Kasumi-1 (cell line): ENCODE measurements around the gene ITGB4.

ENCODE experiments used
- DNase-seq, 2 experiments: peaks; one replicate each; lab custom pipeline; 2025; lab: John Stamatoyannopoulos, UW

Gene ITGB4

DNA sequence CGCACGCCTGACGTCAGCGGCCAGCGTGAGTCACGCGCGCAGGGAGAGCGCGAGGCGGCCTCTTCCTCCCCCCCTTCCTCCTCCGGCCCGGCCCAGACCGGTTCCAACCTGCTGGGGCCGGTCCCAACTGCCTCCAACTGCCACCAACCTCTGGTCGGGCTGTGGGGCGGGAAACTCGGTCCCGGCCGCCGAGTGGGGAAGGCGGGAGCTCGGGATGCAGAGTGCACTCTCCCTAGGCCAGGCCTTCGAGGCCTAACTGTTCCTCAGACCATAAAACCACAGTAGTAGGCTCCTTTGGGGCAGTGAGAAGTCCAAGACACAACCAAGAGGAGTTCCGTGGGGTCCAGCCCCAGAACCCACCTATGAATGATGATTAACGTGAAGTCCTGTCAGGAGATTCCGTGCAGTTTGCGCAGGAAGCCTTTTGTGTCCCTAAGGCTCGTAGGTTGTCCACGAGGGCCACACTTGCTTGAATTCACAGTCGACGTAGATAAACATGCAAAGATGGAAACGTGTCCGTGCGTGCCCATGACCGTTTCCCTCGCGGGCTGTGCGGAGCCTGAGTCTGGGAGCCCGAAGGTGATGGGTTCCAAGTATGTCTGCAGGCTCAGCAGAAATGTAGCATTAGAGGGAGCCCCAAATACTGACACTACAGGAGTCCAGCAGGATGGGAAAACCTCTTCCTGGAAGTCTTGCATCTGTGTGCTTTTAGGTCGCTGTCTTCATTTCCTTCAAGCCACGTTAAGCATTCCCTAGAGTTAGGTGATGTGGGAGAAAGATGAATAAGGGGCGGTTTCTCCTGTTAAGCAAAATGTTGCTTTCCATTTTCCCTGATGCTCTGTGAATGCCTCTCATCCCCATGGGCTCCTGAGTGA, 64.0 kb downstream of the ITGB4 start:
- peak; percentile 85 to 93 for DNase-seq

DNA sequence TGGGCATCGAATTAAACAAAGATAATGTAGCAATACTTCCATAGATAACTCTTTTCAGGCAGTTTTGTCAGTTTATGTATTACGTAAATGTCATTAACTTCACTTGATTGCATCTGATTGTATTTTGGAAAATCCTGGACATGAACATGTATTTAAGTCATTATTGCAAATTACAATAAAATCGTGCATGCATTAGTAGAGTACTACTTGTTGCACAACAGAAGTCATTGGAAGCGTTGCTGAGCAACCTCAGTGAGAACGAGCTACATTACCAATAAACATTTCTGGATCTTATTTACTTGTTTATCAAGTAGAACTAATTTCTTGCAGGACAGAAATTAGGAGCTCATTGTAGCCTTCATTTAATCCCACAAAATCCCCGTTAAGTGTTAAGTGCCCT, 70.0 kb downstream of the ITGB4 start:
- DNase-seq = no peak

DNA sequence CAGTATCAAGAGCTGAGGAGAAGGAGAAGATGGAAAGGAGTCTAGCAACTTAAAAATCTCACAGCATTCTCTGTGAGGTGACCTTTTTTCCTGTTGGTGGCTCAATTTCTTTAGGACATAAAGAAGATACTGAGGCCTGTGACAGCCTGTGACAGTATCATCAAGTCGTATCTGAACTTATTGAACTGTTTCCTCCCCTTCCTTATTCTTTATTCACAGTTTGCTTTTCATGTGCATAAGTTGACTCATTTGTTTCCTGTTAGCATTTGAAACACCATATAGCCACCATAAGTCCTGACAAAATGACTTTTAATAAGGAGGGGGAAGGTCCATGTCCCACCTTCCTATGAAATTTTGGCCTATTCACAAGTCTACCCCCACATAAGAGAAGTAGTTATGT, 72.2 kb downstream of the ITGB4 start:
- DNase-seq = no peak

DNA sequence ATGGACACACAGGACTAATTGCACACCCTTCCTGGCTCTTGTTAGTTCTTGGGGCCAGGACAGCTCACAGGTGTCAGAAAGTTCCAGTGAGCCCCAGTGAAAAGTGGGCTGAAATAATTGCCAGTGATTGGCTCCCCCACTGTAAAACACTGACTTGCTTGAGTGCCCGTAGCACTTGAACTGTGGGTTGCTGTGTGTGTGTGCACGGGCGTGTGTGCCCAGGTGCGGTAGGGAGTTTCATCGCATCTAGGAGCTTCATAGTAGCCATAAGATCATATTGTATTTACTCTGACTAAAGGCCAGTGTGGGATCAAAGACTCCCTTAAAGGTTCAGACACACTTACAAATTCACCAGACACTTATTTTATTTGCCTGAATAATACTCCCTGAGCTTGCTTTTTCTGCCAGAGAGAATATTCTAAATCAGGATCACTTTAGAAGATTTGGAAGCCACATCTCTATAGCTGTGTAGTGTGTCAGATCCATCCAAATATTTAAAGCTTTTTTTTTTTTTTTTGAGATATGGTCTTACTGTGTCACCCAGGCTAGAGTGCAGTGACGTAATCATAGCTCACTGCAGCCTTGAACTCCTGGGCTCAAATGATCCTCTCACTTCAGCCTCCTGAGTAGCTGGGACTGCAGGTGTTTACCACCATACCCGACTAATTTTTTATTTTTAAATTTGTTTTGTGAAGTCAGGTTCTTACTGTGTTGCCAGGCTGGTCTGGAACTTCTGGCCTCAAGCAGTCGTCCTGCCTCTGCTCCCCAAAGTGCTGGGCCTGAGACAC, 74.8 kb downstream of the ITGB4 start:
- DNase-seq = no peak

DNA sequence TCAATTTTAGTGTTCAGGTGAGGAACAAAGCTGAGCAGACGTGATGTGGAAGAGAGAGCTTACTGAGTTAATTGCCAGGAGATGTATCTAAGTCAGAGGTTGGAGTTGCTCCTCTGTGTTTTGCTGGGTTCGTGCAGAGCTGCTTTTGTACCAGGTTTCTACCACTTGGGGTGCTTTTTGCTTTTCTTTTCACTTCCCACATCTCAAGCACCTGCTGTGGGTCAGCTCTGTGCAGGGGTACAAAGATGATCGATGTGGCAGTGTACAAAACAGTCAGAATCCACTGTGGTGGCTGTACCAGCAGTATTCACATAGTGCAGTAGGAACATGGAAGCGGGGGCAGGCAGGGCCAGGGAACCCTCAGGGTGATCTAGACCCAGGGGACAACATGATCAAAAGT, 78.1 kb downstream of the ITGB4 start:
- DNase-seq = no peak

DNA sequence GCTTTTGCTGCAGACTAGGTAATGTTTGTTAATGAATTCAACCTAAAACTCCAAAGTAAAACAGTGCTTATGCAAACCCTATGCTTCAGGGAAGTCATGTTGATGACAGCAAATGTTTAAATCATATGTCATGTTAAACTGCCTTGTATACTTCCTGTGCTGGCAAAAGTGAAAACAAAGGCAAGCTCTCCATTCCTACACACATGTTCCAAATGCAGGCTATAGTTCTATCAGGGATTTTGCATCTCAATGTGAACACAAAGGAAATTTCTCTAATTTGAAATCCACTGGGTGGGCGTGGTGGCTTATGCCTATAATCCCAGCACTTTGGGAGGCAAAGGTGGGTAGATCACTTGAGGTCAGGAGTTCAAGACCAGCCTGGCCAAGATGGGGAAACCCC, 82.6 kb downstream of the ITGB4 start:
- no peak for DNase-seq

DNA sequence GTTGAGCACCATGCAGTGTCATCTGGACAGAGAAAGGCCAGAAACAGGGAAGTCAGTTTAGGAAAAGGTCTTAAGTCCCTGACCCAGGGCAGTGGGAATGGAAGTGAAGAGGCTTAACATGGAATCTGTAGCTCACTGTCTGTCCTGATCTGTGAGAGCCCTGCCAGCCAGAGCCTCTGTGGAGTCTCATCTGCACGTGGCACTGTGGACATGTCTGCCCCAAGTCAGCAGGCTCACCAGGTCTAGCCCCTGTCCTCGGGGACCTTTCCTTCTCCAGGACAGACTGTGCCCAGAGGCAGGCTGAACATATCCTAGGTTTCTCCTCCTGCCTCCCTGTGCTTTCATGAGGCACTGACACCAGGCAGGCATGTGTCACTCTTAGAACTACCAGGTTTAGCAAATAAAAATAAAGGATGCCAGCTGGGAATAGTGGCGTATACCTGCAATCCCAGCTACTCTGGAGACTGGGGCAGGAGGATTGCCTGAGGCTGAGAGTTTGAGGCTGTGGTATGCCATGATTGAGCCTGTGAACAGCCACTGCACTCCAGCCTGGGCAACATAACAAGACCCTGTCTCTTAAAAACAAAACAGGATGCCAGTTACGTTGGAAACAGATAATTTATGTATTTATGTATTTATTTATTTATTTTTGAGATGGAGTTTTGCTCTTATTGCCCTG, 85.7 kb downstream of the ITGB4 start:
- no peak for DNase-seq
